Tibial nerve (tissue), 4 donors: ENCODE data around the gene TOP2B. TPM values are rescaled to one million over a fixed set of nuclear protein-coding genes. Genes with fewer than 3 reads are reported as not detected.

ENCODE experiments used
- DNase-seq, 2 donors: peaks; one replicate each; pipeline ENCODE4 v3.0.0-alpha.2; 2019; ENCODE audit warnings: low spot score in 2 of 2
- H3K27ac ChIP-seq, 4 donors: fragments of 200-600 bp; sonication (generic) in 3 of 4; one replicate each; pipeline ENCODE4 v1.5.1; 2017 to 2019; ENCODE audit warnings: mild to moderate bottlenecking in 1 of 4
- H3K27me3 ChIP-seq, 2 donors: fragments of 200-600 bp; sonication (generic) in 1 of 2; one replicate each; pipeline versions ENCODE4 v1.5.1 to v1.6.0; 2017 to 2019
- H3K36me3 ChIP-seq, 3 donors: fragments of 200-600 bp; sonication (generic); one replicate each; pipeline ENCODE4 v1.5.1; 2018 to 2019
- H3K4me1 ChIP-seq, 4 donors: fragments of 200-600 bp; sonication (generic) in 3 of 4; one replicate each; pipeline ENCODE4 v1.5.1; 2017 to 2019
- H3K4me3 ChIP-seq, 4 donors: fragments of 200-600 bp; sonication (generic) in 3 of 4; one replicate each; pipeline ENCODE4 v1.5.1; 2017 to 2019; ENCODE audit warnings: mild to moderate bottlenecking in 1 of 4, moderate library complexity in 1 of 4
- H3K9me3 ChIP-seq, 4 donors: fragments of 200-600 bp; sonication (generic) in 3 of 4; one replicate each; pipeline ENCODE4 v1.5.1; 2017 to 2019
- CTCF ChIP-seq, 5 experiments: fragments of 200-600 bp in 3 of 5; fragments of 450-650 bp in 2 of 5; sonication (generic) in 3 of 5; IDR thresholded peaks; one replicate each; pipeline ENCODE4 v1.5.1; 2016 to 2019; ENCODE audit warnings: antibody characterized with exemption in 5 of 5, mild to moderate bottlenecking in 3 of 5, moderate library complexity in 2 of 5
- EP300 ChIP-seq, 2 donors: sonication (generic); formaldehyde crosslinking; IDR thresholded peaks; one replicate each; pipeline ENCODE4 v1.6.1; 2017; ENCODE audit warnings: antibody characterized with exemption in 2 of 2, mild to moderate bottlenecking in 1 of 2
- POLR2A ChIP-seq, 2 donors: fragments of 450-650 bp; IDR thresholded peaks; one replicate each; pipeline ENCODE4 v1.6.1; 2017; ENCODE audit warnings: antibody characterized with exemption in 2 of 2, mild to moderate bottlenecking in 2 of 2, moderate library complexity in 2 of 2
- WGBS, 2 donors: methylation state at CpG; one replicate each; pipeline ENCODE4 v1.1.5; 2018; 5-methylcytosine and 5-hydroxymethylcytosine counted together
- total RNA-seq, 4 donors: library from RNA; depleted of rRNA; stranded (reverse); fragments of >200 nt; gene quantifications; one replicate each; pipeline ENCODE4 v1.1.0, GENCODE V29; 2016

Gene TOP2B
- total RNA-seq, 4 donors from 2014 or later, result 85.3 to 121 (median 99.3) TPM

GRCh38 chr3:25692341-25692740 lies 27.6 kb upstream of the TOP2B start:
- no peak overlapping the region for H3K27ac ChIP-seq
- 36 to 41% methylated on average over 1 of the region's 1 CpG for WGBS, 2 donors

GRCh38 chr3:25690768-25691533 lies 26.2 kb upstream of the TOP2B start:
- WGBS, 2 donors, result 97 to 100% methylated on average over 2 of the region's 2 CpGs
- TF ChIP-seq EP300 (IDR thresholded peaks at IDR 0.05), result no peak
- TF ChIP-seq CTCF (IDR thresholded peaks at IDR 0.05), result no peak
- TF ChIP-seq POLR2A (IDR thresholded peaks at IDR 0.05), result no peak
- H3K9me3 ChIP-seq, result no peaks in the 10 kb centered on the region

More at GRCh38 chr3:25692341-25692740, 27.6 kb upstream of the TOP2B start:
- no peak for TF ChIP-seq POLR2A (IDR thresholded peaks at IDR 0.05)
- no peak for TF ChIP-seq CTCF (IDR thresholded peaks at IDR 0.05)
- TF ChIP-seq EP300 (IDR thresholded peaks at IDR 0.05), result no peak
- H3K9me3 ChIP-seq, result no peaks in the 10 kb centered on the region
- no peaks in the 10 kb centered on the region for H3K36me3 ChIP-seq
- no peak overlapping the region for H3K4me3 ChIP-seq
- no peaks in the 10 kb centered on the region for H3K27me3 ChIP-seq
- no peak for DNase-seq
- H3K4me1 ChIP-seq, result no peaks in the 10 kb centered on the region

GRCh38 chr3:25689226-25689625 lies 24.5 kb upstream of the TOP2B start:
- Histone ChIP-seq H3K36me3 (no peaks in the 10 kb centered on the region), H3K4me3 (no peak overlapping the region), H3K27me3 (no peaks in the 10 kb centered on the region), H3K4me1 (no peaks in the 10 kb centered on the region), H3K27ac (no peak overlapping the region), H3K9me3 (no peaks in the 10 kb centered on the region)
- TF ChIP-seq POLR2A (IDR thresholded peaks at IDR 0.05) (no peak), EP300 (IDR thresholded peaks at IDR 0.05) (no peak), CTCF (IDR thresholded peaks at IDR 0.05) (no peak)
- WGBS, 2 donors, result 56 to 71% methylated on average over 3 of the region's 3 CpGs
- no peak for DNase-seq

More at GRCh38 chr3:25690768-25691533, 26.2 kb upstream of the TOP2B start:
- no peak overlapping the region for H3K27ac ChIP-seq
- no peaks in the 10 kb centered on the region for H3K27me3 ChIP-seq
- H3K4me3 ChIP-seq, result no peak overlapping the region
- no peaks in the 10 kb centered on the region for H3K36me3 ChIP-seq
- no peaks in the 10 kb centered on the region for H3K4me1 ChIP-seq
- no peak for DNase-seq

- H3K27me3 ChIP-seq, result no peaks in the 10 kb centered on the region
- no peak overlapping the region for H3K4me3 ChIP-seq
- no peak for TF ChIP-seq CTCF (IDR thresholded peaks at IDR 0.05)
- no peak for TF ChIP-seq POLR2A (IDR thresholded peaks at IDR 0.05)
- TF ChIP-seq EP300 (IDR thresholded peaks at IDR 0.05), result no peak
- WGBS, 2 donors, result 95 to 100% methylated on average over 1 of the region's 1 CpG
- no peak overlapping the region for H3K27ac ChIP-seq
- H3K9me3 ChIP-seq, result no peaks in the 10 kb centered on the region
- no peak for DNase-seq
- H3K36me3 ChIP-seq, result no peaks in the 10 kb centered on the region
- no peaks in the 10 kb centered on the region for H3K4me1 ChIP-seq
Observed at GRCh38 chr3:25687742-25688141, 23.0 kb upstream of the TOP2B start.

- H3K36me3 ChIP-seq, result no peaks in the 10 kb centered on the region
- H3K27me3 ChIP-seq, result no peaks in the 10 kb centered on the region
- no peak overlapping the region for H3K4me3 ChIP-seq
- H3K9me3 ChIP-seq, result no peaks in the 10 kb centered on the region
- 95 to 97% methylated on average over 23 of the region's 23 CpGs for WGBS, 2 donors
- H3K27ac ChIP-seq, result no peak overlapping the region
- no peak for TF ChIP-seq EP300 (IDR thresholded peaks at IDR 0.05)
- no peak for TF ChIP-seq CTCF (IDR thresholded peaks at IDR 0.05)
- no peak for TF ChIP-seq POLR2A (IDR thresholded peaks at IDR 0.05)
- no peaks in the 10 kb centered on the region for H3K4me1 ChIP-seq
- DNase-seq, result no peak
Observed at GRCh38 chr3:25686766-25687165, 22.1 kb upstream of the TOP2B start.
